Islet of Langerhans (tissue), 1 donor: ENCODE measurements around the gene TMEM248.
"Not testable (repeated sequence)": the region's sequence is repeated elsewhere in the genome, so short reads cannot be mapped to it uniquely, and the experiment has no call there.

Source experiments
- FAIRE-seq: peaks from one replicate; lab custom pipeline; 2011; peaks lifted over from hg19 to GRCh38; lab: Jason Lieb, UNC

The TMEM248 gene, protein sequence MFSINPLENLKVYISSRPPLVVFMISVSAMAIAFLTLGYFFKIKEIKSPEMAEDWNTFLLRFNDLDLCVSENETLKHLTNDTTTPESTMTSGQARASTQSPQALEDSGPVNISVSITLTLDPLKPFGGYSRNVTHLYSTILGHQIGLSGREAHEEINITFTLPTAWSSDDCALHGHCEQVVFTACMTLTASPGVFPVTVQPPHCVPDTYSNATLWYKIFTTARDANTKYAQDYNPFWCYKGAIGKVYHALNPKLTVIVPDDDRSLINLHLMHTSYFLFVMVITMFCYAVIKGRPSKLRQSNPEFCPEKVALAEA

DNA sequence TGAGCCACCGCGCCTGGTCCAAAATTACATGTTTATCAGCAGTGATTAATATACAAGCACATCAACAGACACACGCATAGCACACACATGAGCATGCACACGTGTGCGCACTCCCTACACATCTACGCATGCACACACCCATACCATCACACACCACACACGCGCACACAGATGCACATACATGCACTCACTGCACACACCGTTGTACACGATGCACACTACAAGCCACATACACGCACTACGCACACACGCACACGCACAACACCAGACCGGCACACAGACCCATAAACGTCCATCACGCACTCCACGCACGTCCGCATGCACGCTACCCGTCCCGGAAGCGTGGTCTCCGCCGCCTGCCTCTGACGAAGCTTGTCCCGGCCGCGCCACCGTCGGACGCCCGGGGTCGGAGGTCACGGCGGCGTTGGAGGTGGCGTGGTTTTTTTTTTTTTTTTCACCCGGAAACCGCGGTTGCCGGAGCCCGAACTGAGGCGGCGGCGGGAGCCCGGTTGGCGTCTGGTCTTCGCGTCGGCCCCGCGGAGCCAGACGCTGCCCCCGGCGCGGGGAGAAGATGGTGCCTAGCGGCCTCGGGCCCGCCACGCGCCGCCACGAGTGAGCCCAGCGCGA, at the start of gene TMEM248:
TSS of gene TMEM248 (plus strand) at position 457 of the 627 bp plus-strand sequence. CDS start 20,641 bp downstream, outside the sequence.
- no peak for FAIRE-seq

- FAIRE-seq = no peak
These were observed 47.5 kb upstream of the TMEM248 start for GRCh38 chr7:66873476-66873875.

- FAIRE-seq = no peak
These were observed 43.3 kb upstream of the TMEM248 start for GRCh38 chr7:66877577-66878300.

- not testable (repeated sequence) for FAIRE-seq
These were observed 42.7 kb upstream of the TMEM248 start for GRCh38 chr7:66878301-66878685.

- FAIRE-seq = no peak
These were observed 41.0 kb upstream of the TMEM248 start for GRCh38 chr7:66880053-66880452.

- not testable (repeated sequence) for FAIRE-seq
These were observed 40.4 kb upstream of the TMEM248 start for GRCh38 chr7:66880577-66880976.

DNA sequence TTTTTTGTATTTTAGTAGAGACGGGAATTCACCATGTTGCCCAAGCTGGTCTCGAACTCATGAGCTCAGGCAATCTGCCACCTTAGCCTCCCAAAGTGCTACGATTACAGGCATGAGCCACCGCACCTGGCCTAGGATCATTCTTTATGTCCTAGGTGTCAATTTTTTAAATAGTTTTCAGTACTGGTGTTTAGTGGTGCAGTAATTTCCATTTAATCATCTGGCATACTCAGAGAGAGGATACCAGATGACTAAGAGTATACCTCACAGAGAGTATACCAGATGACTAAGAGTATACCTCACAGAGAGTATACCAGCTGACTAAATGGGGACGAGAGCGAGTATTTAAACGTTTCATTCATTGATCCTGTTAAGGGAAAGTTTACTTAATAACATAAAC, 37.3 kb upstream of the TMEM248 start:
- FAIRE-seq = no peak

GRCh38 chr7:66884556-66884955, 36.5 kb upstream of the TMEM248 start:
- not testable (repeated sequence) for FAIRE-seq

DNA sequence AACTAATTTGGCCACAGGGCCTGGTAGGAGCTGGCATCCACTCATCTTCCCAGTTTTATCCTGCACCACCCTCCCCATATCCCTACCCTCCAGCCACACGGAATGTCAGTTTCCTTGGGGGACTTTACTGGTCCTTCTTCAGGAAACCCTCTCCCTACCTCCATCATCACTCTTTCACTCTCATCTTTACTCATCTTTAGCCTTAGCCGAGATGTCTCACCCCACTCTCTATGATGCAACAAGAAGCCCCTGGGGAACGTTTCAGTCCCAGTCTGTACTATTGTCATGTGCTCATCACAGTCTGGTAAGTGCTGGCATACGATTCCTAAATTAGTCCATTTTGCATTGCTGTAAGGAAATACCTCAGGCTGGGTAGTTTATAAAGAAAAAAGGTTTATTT, 34.9 kb upstream of the TMEM248 start:
- FAIRE-seq = no peak

- FAIRE-seq = not testable (repeated sequence)
These were observed 32.8 kb upstream of the TMEM248 start for GRCh38 chr7:66888223-66888622.

- no peak for FAIRE-seq
These were observed 26.5 kb upstream of the TMEM248 start for GRCh38 chr7:66894463-66895080.

- no peak for FAIRE-seq
These were observed 24.6 kb upstream of the TMEM248 start for GRCh38 chr7:66896441-66896840.

- FAIRE-seq = no peak
These were observed 21.3 kb upstream of the TMEM248 start for GRCh38 chr7:66899552-66900280.

- no peak for FAIRE-seq
These were observed 18.8 kb upstream of the TMEM248 start for GRCh38 chr7:66901941-66902843.

DNA sequence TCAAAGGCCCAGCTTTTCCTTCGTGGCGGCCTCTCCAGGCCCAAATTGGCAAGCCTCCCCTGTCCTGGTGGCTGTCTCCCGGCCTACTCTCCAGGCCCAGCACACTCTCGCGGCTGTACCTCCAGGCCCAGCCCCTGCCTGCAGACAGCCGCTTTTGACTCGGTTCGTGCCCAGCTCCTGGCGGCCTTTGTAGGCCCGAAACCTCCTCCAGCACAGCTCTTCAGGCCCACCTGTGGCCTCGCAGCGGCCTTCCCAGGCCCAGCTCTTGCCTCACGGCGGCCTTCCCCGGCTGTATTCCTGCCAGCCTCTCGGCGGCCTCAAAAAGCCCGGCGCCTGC, 18.2 kb upstream of the TMEM248 start:
- no peak for FAIRE-seq

DNA sequence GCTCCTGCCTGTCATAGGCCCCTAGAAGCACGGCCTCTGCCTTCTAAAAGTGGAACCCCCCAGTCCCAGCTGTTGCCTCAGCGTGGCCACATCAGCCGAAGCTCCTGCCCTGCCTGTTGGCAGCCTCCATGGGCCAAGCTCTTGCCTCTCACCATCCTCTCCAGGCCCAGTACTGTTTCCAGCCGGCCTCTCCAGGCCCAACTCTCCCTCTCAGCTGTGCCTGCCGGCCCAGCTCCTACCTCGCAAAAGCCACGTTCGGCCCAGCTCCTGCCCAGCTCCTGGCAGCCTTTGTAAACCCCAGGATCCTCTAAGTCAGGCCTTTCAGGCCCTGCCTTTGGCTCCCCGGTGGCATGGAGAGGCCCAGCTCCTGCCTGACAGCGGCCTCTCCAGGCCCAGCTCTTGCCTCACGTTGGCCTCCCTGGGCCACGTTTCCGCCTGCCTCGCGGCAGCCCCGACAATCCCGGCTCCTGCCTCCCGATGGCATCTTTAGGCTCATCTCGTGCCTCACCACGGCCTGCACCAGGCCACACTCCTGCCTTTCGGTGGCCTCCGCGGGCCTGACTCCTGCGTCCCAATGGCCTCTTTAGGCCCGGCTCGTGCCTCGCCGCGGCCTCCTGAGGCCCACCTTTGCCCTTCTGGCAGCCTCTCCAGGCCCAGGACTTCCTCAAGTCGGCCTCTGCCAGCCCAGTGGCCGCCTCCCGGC, 17.5 kb upstream of the TMEM248 start:
- no peak for FAIRE-seq

- no peak for FAIRE-seq
These were observed 16.9 kb upstream of the TMEM248 start for GRCh38 chr7:66904063-66904593.

- no peak for FAIRE-seq
These were observed 15.7 kb upstream of the TMEM248 start for GRCh38 chr7:66905278-66905677.

GRCh38 chr7:66905689-66906088, 15.3 kb upstream of the TMEM248 start:
- FAIRE-seq = no peak

GRCh38 chr7:66907731-66908130, 13.3 kb upstream of the TMEM248 start:
- FAIRE-seq = no peak
